GM21528 (cell line): Measurements from ENCODE around the gene ZNF140.

Experiments
- ATAC-seq: cut with Tn5 transposase; IDR thresholded peaks from one replicate; pipeline ENCODE4 v1.9.1; 2021; ENCODE audit warnings: mild to moderate bottlenecking, moderate library complexity; ENCODE audit not compliant: unreplicated experiment, low FRiP score

ZNF140 gene

DNA sequence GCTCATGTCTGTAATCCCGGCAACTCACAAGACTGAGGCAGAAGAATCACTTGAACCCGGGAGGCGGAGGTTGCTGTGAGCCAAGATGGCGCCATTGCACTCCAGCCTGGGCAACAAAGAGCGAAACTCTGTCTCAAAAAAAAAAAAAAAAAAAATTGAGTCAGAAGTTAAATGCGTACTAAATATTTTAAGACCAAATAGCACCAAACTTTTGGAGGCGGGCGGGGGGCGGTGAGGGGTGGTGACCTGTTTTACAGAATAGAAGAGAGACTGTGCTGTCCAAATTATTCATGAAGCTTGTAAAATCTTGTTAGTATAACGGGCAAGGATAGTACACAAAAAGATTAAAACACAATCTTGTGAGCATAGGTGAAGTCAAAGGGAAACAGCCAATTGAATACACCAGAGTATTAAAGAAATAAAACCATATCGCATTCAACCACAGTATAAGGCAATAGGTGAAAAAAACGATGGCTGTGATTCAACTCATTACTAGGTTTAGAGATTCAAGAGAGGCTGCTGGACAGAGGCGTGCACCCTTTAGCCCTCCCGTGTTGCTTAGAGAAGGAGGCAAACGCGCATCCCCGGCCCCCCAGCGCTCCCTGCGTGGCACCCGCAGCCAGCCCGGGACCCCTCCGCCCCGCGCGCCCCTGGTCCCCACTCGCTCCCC lies 48.8 kb downstream of the ZNF140 start:
- ATAC-seq = no peak

- ATAC-seq = peak; percentile 92
These were observed 49.5 kb downstream of the ZNF140 start, which contains the start of the genes ZNF10 and ZNF891 for GRCh38 chr12:133130038-133130807. Gene ZNF10, plus strand, starts transcription at chr12:133130627. Its CDS starts 13,866 bp downstream, at chr12:133144493. Gene ZNF891, minus strand, starts transcription at chr12:133130274. Its CDS starts 8,356 bp downstream, at chr12:133121918.

GRCh38 chr12:133130808-133131128 lies 50.0 kb downstream of the ZNF140 start:
- peak; percentile 11 for ATAC-seq

DNA sequence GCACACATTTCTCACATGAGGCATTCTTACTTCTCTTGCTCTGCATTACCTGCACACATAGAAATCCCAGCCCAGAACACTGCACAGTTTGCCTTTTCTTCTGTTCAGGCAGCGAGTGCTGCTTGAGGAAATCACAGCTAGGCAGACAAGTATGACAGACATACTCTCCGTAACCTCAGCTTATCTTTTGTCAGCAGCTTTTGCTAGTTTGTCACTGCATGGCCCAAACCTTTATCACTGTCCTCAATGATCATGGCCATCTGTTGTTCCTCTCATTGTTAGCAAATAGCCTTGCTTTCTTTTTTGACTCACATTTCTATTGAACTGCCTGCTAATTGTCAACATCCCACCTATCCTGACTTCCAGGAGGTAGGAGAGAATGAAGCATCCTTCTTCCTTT lies 55.0 kb downstream of the ZNF140 start:
- ATAC-seq = no peak

GRCh38 chr12:133145981-133146380 lies 65.3 kb downstream of the ZNF140 start:
- no peak for ATAC-seq

DNA sequence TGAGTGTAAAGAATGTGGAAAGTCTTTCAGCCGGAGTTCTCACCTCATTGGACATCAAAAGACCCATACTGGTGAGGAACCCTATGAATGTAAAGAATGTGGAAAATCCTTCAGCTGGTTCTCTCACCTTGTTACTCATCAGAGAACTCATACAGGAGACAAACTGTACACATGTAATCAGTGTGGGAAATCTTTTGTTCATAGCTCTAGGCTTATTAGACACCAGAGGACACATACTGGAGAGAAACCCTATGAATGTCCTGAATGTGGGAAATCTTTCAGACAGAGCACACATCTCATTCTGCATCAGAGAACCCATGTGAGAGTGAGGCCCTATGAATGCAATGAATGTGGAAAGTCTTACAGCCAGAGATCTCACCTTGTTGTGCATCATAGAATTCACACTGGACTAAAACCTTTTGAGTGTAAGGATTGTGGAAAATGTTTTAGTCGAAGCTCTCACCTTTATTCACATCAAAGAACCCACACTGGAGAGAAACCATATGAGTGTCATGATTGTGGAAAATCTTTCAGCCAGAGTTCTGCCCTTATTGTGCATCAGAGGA lies 75.5 kb downstream of the ZNF140 start:
- ATAC-seq = no peak
